ENCODE measurements around the gene NT5DC2. TPM values are rescaled to one million over a fixed set of nuclear protein-coding genes. Genes with fewer than 3 reads are reported as not detected.

The NT5DC2 gene
- total and polyA plus RNA-seq, 2 of the 8 experiments (the other 6 are each of a cell fraction or from before 2014, with no cell fraction given), result 331 to 477 TPM

DNA sequence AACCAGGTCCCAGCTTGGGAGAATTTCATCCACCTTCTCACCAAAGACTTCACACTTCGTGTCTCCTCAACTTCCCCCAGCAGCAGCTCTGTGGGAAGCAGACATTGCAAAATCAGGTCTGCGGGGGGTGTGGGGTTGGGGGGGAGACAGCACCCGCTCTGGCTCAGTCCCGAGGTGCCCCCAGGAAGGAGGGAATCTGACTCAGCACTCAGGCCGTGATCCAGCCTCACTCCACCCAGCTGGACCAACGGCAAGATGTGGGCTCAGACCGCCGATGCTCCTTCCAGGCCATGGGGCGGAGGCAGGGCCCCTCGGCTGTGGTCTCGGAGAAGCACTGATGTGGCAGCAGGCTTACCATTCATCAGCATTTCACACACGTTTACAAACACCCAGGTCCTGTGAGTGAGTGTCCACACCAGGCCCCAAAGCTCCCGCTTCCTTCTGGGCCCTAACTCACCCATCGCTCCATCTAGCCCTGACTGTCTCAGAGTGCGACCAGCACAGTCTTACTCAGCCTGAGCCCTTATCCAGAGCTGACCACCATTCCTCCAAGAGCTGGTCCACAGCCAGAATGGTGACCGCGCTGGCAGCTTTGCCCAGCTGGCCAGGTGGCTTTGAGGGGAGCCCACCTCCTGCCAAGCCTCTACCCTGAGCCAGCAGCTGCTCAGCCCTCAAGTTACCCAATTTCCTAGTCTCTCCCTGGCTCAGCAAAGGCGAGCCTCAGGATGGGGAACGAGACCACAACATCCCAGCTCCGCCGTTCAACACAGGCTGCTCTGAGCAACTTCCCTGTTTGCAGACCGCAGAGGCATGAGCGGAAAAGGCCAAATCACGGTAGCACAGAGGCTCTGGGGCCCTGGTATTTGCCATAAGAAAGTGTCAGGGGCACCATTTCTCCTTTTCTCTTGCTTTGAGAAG is 35.3 kb downstream of the NT5DC2 start:
- no peak for FAIRE-seq
- H3K14ac ChIP-seq (ENCODE audit: insufficient read length), result no peak overlapping the region
- DNase-seq (ENCODE audit: low read depth in 1 of 2, low spot score in 2 of 2), result no peak
- POLR2A ChIA-PET (ENCODE audit: partially characterized antibody), result interaction anchor here (0.7 to 1.7 kb wide), 9 partner anchors 8 to 57 kb away, joined by 3 to 5 read pairs (median 3); partner anchors contain the start of gene UQCC5
- H4K91ac ChIP-seq (replicated peaks; ENCODE audit: insufficient read length, low read length), result no peak overlapping the region
- H4K20me1 ChIP-seq (replicated peaks in 1 of 2; ENCODE audit: control insufficient read depth in 1 of 2, insufficient read depth in 2 of 2, low read length in 2 of 2), result no peaks in the 10 kb centered on the region
- no peak overlapping the region for H3K4me2 ChIP-seq (ENCODE audit: insufficient read depth in 1 of 2, low read depth in 2 of 2, low read length in 2 of 2)
- no peaks in the 10 kb centered on the region for H3K79me1 ChIP-seq (ENCODE audit: low read depth, low read length)
- no peak overlapping the region for H3K23ac ChIP-seq (ENCODE audit: insufficient read length)
- H2BK5ac ChIP-seq (ENCODE audit: low read depth, low read length), result no peak overlapping the region
- 94% methylated on average over 22 of the region's 24 CpGs; no CpG with 5 or more reads in 1 of the 2 experiments for WGBS, 2 experiments (ENCODE audit: extremely low coverage in 1 of 2, insufficient coverage in 1 of 2, insufficient read length in 1 of 2, insufficient replicate concordance in 2 of 2, low coverage in 1 of 2, low lambda C conversion rate in 2 of 2, missing lambda C conversion rate in 1 of 2)
- H3K4ac ChIP-seq (replicated peaks; ENCODE audit: insufficient read length, low read depth, low read length), result no peak overlapping the region
- 0 out of 2 replicates have a peak overlapping the region, but pooled peaks have one; percentile 42 for H4K8ac ChIP-seq (ENCODE audit: extremely low read depth, insufficient read depth, low read length)
- H3K9me3 ChIP-seq (ENCODE audit: insufficient read depth in 2 of 2, low read depth in 1 of 2, low read length in 1 of 2), result no peaks in the 10 kb centered on the region
- no peaks in the 10 kb centered on the region for H3K23me2 ChIP-seq (ENCODE audit: low read depth, low read length)
- H2BK15ac ChIP-seq (ENCODE audit: low read length), result no peak overlapping the region
- H3K36me3 ChIP-seq (ENCODE audit: control insufficient read depth in 2 of 4, insufficient read depth in 4 of 4, low read length in 3 of 4), result no peaks in the 10 kb centered on the region
- no peak overlapping the region for H2BK20ac ChIP-seq (ENCODE audit: low read length)
- H3K56ac ChIP-seq (replicated peaks; ENCODE audit: insufficient read length, low read depth, low read length), result no peak overlapping the region
- H3K4me3 ChIP-seq (ENCODE audit: extremely low read depth in 1 of 4, insufficient read depth in 2 of 4, low read depth in 3 of 4, low read length in 4 of 4), result no peak overlapping the region
- H4K5ac ChIP-seq (ENCODE audit: insufficient read length, low read depth, low read length), result no peak overlapping the region
- no peak overlapping the region for H3K9ac ChIP-seq (replicated peaks in 1 of 4; ENCODE audit: extremely low read depth in 1 of 4, low read depth in 3 of 4, low read length in 3 of 4)
- no peaks in the 10 kb centered on the region; a peak in 2 of 7 replicates for H3K27me3 ChIP-seq (replicated peaks in 1 of 4; ENCODE audit: control insufficient read depth in 3 of 4, extremely low read depth in 1 of 4, insufficient read depth in 3 of 4, low read length in 3 of 4)
- H3K79me2 ChIP-seq (ENCODE audit: control insufficient read depth in 1 of 2, insufficient read depth in 2 of 2, low read length in 2 of 2), result no peaks in the 10 kb centered on the region
- peaks cover 0 to 6% (median under 1%) of the 10 kb centered on the region in 4 experiments; a peak in 3 of 7 replicates for H3K4me1 ChIP-seq (replicated peaks in 1 of 4; ENCODE audit: control insufficient read depth in 3 of 4, insufficient read depth in 4 of 4, low read length in 3 of 4)
- CTCF ChIA-PET (ENCODE audit: partially characterized antibody), result interaction anchor here (1.1 to 3.8 kb wide), 4 partner anchors 9 to 27 kb away, joined by 4 to 15 read pairs (median 10); no protein-coding TSS in a partner anchor
- no peak overlapping the region for H2BK12ac ChIP-seq (ENCODE audit: low read depth, low read length)
- no peak overlapping the region for H2AFZ ChIP-seq (ENCODE audit: low read length)
- no peak overlapping the region for H2BK120ac ChIP-seq (replicated peaks; ENCODE audit: low read depth, low read length)
- no peak overlapping the region for H3K18ac ChIP-seq (ENCODE audit: extremely low read depth, low read length)
- H3K27ac ChIP-seq (ENCODE audit: low read depth, low read length), result no peak overlapping the region
- H2AK5ac ChIP-seq (ENCODE audit: low read depth, low read length), result no peak overlapping the region
- TF ChIP-seq RFX5 (IDR thresholded peaks at IDR 0.05; ENCODE audit: borderline replicate concordance, low read depth, low read length) (no peak), SP1 (IDR thresholded peaks at IDR 0.05; ENCODE audit: low read depth, low read length) (no peak), GTF2F1 (IDR thresholded peaks at IDR 0.05; ENCODE audit: borderline replicate concordance, low read depth, low read length) (no peak), CTBP2 (IDR thresholded peaks at IDR 0.05; ENCODE audit: borderline replicate concordance, insufficient read depth, insufficient read length, low read length) (no peak), SUZ12 (IDR thresholded peaks at IDR 0.05; ENCODE audit: low read length) (no peak), SAP30 (IDR thresholded peaks at IDR 0.05; ENCODE audit: insufficient read depth, insufficient replicate concordance, low read length) (no peak), SP2 (IDR thresholded peaks at IDR 0.05; ENCODE audit: low read length) (no peak), KDM4A (IDR thresholded peaks at IDR 0.05; ENCODE audit: low read depth, low read length, severe bottlenecking) (no peak)
- TF ChIP-seq, protein P1, sequence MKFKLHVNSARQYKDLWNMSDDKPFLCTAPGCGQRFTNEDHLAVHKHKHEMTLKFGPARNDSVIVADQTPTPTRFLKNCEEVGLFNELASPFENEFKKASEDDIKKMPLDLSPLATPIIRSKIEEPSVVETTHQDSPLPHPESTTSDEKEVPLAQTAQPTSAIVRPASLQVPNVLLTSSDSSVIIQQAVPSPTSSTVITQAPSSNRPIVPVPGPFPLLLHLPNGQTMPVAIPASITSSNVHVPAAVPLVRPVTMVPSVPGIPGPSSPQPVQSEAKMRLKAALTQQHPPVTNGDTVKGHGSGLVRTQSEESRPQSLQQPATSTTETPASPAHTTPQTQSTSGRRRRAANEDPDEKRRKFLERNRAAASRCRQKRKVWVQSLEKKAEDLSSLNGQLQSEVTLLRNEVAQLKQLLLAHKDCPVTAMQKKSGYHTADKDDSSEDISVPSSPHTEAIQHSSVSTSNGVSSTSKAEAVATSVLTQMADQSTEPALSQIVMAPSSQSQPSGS (IDR thresholded peaks at IDR 0.05; ENCODE audit: low read length), result no peak
